Activated naive CD4-positive, alpha-beta T cell treated with Interleukin-2 at 50 U/mL for 16 hours (primary cell): ENCODE results near the gene ULBP2.
A peak's percentile ranks its signal among the peaks of the same experiment; 100 is the strongest.
"Not testable (repeated sequence)": the region's sequence is repeated elsewhere in the genome, so short reads cannot be mapped to it uniquely, and the experiment has no call there.

Experiments used
- DNase-seq: peaks from one replicate; pipeline ENCODE4 v3.0.0-alpha.2; 2020

ULBP2 gene

DNA sequence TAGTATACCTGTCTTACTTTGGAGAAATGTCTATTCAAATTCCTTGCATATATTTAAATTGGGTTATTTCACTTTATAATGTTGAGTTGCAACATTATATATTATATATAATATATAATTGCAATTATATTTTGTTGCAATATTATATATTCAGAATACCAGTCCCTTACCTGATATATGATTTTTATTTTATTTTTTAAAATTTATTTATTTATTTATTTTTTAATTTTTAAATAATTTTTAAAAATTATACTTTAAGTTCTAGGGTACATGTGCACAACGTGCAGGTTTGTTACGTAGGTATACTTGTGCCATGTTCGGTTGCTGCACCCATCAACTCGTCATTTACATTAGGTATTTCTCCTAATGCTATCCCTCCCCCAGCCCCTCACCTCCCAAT lies 14.8 kb upstream of the ULBP2 start:
- not testable (repeated sequence) for DNase-seq

DNA sequence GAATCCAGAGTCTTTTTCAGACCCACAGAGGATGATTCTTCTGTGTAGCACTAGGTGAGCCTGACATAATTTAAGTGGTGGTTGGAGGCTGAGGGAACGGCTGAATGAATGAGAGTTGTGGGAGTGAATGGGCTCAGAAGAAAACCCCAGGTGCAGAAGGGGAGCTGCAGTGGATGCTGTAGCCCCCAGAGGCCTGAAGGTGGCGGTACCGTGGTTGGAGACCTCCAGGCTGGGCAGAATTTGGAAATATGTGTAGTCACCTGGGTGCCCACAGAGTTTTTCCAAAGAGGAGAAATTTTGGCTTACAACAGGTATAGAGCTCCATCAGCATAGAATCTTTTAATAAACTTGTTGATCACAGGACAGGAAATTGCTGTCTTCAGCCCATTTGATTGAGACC lies 12.4 kb upstream of the ULBP2 start:
- DNase-seq: no peak

DNA sequence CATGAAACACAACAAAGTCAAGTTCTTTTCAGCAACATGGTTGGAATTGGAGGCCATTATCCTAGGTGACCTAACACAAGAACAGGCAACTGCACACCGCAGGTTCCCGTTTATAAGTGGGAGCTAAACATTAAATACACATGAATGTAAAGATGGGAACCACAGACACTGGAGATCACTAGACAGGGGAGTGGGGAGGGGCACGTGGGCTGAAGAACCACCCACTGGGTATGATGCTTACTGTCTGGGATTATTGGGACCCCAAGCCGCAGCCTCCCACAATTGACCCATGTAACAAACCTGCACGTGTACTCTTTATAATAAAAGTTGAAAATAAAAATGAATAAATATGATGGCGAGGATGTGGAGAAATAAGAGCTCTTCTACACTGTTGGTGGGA lies 10.3 kb upstream of the ULBP2 start:
- DNase-seq: no peak

DNA sequence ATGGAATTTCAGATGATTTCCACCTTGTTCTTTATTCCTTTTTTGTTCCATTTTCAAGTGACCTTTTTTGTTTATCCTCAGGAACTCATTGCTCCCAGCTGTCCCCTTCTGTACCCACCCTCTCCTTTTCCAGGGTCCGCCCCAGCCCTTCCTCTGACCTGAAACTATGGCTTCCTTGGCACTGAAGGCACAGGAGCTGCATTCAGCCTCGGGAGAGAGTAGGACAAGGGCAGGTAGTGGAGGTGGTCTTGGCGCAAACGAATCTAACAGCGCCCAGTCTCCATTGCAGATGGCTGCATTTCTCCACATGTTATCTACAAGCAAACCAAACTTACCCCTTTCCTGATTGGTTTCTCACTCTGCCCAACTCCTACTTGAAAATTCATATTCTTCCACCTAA lies 8.8 kb upstream of the ULBP2 start:
- no peak for DNase-seq

DNA sequence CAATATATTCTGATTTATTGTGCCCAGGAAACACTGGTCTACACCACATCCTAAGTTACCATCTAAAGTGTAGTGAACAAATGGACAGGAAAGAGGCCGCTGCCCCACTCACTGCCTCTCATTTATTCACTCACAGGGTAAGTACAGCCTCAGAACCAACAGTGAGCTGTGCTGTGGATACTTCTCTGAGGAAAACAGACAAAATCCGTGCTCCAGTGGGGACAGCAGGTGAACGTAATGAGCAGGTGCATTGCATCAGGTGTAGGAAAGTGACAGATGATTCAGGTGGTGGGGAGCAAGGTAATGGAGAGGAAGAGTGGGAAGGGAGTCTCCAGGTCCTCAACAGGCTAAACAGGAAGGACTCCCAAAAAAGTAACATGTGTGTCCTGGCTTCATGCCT lies 8.4 kb upstream of the ULBP2 start:
- no peak for DNase-seq

DNA sequence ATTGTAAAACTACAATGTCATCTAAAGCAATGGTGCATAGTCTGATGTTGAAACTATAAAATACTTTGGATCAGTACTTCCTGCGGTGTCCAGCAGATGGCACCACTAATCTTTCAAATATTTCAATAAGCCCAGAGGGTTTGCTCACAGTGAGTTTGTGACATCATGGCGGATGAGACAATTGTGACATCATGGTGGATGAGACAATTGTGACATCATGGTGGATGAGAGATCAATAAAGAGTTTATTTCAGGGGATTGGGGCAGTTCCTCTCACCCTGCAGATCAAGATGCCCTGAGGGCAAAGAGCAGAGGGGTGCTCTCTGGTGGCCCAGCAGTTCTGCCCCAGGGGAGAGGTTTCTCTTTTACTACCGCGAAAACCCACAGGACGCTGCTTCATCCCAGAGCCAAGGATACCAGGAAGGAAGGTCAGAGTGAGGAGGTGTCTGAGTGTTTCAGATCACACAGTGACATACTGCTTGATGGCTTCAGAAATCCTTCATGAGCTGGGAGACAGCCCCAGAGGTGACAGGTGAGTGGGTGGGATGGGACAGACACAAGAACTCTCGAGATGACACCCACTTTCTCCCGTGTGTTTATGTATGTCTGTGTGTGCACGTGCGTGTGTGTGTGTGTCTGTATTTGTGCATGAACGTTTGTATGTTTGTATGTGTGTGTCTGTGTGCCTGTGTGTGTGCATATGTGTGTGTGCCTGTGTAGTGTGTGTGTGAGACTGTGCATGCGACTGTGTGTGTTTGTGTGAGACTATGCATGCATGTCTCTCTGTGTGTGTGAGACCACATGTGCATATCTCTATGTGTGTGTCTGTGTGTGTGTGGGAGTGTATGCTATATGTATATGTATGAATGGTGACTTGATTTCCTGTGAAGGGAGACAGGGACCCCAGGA lies 7.3 kb upstream of the ULBP2 start:
- peak; percentile 73 for DNase-seq

DNA sequence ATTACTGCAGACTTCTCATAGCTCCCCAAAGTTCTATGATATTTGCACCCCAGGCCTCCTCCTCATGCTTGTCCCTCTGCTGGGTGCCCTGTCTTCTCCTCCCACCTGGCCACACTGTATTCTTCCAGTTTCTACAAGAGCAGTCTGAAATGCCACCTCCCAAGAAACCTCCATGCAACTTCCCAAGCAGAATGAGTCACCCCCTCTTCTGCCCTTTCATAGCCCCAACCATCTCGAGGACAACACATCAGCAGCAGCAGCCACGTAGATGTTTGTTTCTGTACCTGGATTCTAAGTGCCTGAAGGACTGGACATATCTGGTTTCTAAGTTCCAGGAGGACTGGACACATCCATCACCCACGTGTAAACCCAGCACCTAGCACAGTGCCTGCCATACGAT lies 6.6 kb upstream of the ULBP2 start:
- no peak for DNase-seq

DNA sequence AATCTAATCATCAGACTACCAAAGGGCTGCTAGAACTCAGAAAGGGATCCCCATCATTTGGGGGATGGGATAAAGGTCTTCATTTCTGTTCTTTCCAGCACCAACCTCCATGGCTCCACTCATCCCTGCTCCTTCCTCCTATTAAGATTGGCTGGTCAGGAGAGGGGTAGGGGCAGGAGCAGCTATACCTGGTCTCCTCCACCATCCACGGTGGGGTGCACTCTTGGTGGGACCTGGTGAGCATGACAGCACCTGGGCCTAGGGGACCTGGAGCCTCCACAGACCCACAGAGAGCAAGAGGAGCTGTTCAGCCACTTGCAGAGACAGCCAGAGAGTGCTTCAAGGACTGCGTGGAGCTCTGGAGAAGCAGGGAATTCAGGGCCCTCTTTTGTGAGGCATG lies 6.1 kb upstream of the ULBP2 start:
- no peak for DNase-seq

DNA sequence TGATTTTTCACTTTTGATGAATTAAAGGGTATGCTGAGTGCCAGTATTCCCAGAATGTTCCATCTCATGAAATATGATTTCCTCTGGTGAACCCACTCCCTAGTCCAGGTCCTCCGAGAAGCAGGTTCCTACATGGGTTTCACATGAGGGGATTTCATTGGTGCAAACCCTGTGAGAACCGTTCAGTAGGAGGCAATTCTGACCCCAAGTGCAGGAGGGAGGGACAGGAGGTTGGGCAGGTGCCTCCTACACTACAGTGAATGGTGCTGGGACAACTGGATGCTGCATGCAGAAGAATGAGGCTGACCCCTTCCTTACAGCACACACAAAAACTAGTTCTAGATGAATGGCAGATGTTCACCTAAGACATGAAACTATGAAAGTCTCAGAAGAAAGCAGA lies 5.1 kb upstream of the ULBP2 start:
- DNase-seq: no peak

DNA sequence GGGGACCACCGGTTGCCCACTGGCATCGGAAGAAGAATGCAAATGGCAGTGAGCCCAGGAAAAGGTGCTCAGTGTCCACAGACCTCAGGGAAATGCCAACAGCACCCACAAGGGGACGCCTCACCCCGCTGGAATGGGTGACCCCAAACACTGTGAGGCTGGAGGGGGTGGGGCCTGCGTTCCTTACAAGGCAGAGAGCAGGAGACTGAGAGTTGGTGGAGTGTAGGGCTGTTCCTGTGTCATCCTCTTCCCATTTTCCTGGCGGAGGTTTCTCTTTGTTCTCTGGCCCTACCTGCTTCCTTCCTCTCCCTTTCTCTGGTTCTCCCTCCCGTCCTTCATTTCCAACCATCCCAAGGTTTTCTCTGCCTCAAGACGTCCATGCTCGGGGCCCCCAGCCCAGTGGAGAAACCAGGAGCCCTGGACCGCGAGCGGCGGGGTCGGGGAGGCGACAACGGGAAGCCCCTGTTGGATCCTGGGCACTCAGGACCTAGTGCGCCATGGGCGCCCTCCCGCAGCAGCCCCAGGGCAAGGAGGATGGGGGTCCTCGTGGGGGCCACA lies 3.7 kb upstream of the ULBP2 start:
- DNase-seq: not testable (repeated sequence)

DNA sequence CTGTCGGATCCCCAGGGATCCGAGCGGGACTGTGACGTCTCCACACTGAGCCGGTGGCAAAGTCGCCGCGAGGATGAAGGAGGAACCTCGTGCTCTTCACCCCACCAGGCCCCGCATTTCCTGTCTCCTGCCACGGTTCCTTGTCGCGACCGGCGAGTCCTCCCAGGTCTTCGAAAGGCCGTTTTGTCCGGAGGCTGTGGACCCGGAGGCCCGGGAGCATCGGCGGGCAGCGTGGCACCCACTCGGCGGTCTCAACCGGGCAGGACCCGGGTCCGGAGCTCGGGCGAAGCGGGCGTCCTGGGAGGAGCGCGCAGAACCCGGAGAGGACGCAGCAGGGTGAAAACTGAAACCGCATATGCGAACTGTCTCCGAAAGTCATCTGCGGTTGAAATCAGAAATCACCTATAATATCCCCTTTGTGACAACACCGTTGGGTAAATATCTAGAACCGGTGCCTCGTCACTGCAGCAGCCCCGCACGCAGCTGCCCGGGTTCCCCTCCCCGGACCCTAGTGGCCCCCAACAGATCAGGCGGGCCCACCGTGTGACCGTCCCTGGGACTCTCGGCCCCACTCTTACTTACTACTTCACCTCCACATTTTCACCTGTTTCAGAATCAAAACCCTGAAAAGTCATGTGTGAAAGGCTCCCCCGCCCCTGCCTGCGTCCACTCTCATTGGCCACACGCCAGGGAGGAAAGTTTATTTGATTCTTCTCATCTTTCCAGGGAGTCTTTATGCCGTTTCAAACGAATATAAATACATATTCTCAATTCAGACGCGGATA lies 3.1 kb upstream of the ULBP2 start:
- DNase-seq: peak; percentile 55

DNA sequence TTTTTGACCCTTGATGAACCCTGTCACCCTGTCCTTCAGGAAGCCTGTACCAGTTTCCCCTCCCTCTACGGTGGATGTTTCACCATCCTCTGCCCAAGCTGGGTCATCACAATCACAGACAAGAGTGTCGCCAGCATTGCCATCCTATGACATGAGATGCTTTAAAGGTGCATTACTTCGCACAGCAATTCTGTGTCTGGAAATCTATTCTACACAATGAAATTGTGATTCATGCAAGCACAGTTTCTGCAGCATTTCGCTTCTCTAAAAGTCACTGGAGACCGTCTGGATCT lies 2.5 kb upstream of the ULBP2 start:
- no peak for DNase-seq

DNA sequence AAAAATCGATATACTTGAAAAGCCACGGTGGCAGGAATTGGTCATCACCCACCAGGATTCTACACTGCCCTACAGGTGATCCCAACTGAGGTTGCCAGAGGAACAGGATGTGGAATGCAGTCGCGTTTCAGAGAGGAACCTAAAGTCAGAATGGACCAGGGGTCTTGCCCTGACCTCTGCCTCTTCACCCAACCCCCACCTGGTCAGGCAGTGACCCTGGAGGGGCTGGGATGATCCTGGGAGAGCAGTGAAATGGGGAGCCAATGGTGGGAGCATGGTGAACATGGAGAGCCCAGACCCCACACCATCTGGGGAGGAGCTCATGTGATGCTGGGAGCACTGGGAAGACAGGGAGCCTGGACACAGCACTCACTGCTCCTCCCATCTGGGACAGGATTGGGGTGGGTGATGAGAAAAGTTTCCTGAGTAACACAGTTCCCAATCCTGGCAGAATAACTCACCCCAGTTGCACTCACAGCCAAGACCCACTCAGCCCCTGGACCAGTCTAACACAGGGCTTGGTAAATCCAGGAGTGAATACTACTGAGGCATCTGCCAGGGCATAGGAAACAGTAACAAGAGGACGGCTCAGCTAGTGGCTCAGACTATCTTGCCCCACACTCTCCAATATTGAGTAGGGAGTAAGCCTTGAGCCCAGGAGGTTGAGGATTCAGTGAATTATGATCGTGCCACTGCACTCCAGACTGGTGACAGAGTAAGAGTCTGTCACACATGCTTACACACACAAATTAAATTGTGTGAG lies 1.7 kb upstream of the ULBP2 start:
- DNase-seq: no peak

DNA sequence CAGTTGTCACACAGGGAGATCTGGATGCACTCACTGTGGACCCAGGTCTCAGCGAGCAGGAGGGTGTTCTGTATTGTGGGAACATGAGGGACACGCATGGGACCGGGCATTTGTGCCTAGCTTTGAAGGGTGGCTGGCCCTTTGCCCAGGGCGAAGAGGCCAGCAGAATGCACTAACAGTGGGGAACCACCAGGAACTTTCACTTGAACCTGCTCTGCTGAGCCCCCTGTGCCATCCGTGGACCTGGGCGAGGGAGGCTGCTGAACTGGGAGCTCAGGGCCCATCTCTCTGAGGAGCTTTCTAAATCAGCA lies 1.2 kb upstream of the ULBP2 start:
- no peak for DNase-seq

DNA sequence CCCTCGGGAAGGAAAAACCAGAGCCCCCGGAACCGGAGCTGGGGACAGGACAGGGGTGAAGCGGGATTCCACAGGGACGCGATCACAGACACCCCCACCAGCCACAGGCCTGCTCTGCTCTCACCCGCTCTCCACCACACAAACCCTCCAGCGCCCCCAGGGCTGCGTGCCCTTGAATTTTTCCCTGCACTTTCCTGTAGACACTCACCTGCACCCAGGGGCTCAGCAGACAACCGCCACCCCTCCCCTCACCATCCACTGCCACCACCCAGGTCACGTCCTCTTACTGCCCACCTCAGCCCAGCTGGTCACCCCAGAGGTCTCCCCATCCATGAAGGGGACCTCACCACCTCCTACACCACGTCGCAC lies 631 bp downstream of the ULBP2 start:
- DNase-seq: no peak

DNA sequence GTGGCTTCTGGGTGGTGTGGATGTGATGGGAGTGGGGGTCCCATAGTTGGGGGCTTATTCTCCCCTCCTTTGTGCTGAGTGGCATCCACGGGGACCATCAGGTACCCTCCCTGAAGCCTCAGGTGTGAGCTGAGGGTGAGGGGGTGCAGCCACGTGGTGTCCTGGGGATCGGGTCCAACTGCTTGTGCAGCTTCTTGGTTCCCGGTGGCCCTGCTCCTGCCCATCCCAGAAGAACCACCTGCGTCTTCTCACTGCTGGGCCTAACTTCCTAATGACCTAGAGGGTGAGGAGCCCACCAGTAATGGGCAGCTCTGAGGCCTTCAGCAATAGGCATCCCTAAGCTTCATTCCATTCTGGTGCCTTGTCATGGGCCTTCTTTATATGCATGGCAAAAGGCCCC lies 1.5 kb downstream of the ULBP2 start:
- not testable (repeated sequence) for DNase-seq

DNA sequence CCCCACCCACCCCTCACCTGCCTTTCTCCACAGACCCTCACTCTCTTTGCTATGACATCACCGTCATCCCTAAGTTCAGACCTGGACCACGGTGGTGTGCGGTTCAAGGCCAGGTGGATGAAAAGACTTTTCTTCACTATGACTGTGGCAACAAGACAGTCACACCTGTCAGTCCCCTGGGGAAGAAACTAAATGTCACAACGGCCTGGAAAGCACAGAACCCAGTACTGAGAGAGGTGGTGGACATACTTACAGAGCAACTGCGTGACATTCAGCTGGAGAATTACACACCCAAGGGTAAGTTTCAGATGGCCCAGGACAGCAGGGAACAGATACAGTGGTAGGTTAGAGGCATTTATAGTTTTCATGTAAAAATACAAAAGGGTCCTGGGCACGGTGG lies 3.5 kb downstream of the ULBP2 start:
- DNase-seq: not testable (repeated sequence)

DNA sequence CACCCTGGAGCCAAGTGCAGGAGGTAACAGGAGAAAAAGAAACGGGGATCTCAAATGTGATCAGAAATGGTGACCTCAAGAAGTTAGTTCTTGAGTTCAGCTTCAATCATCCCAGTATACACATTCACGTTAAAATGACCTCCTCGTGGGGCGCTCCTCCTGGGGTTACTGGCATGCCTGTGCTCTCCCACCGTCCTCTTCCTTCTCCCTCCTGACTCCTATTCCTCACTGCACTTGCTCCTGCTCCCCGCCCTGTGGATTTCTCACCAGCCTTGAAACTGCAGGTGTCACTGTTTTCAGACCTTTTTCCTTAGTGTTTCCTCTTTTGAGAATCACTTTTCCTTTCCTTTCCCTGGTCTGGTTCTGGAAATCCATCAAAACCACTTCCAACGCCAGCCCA lies 4.8 kb downstream of the ULBP2 start:
- DNase-seq: not testable (repeated sequence)

DNA sequence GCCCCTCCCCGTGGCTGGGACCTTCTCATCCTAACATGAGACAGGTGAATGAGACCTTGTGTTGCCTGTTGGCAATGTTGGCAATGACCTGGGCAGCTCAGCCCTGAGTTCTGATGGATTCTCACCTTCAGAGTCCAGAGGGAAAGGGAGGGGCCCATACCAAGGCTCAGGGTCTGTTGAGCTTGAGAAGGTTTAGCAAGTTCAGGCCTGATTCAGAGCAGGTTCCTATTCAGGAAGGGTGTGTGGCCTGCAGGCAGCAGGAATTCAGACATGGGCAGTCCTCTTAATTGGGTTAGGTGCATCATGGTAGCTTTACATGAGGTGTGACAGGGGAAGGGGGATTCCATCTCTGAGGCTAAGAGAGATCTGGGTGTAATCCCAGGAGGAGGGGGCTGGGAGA lies 5.7 kb downstream of the ULBP2 start:
- not testable (repeated sequence) for DNase-seq

DNA sequence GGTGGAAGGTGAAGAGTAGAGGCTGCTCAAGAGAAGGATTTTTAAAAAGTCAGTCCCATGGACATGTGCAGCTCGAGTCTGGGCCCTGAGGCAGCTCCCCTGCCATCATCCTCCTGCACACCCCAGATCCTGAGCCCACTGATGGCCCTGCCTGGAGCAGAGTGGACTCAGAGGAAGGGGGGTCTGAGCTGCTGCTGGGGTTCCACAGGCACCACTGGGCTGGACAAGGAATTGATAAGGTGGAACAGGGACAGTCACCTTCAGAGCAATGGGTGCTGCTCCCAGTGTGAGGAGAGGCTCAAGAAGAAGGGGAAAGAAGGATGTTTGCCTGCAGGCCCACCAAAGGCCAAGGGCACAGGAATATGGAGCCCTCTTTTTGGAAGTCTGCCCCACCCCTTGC lies 6.2 kb downstream of the ULBP2 start:
- DNase-seq: no peak

DNA sequence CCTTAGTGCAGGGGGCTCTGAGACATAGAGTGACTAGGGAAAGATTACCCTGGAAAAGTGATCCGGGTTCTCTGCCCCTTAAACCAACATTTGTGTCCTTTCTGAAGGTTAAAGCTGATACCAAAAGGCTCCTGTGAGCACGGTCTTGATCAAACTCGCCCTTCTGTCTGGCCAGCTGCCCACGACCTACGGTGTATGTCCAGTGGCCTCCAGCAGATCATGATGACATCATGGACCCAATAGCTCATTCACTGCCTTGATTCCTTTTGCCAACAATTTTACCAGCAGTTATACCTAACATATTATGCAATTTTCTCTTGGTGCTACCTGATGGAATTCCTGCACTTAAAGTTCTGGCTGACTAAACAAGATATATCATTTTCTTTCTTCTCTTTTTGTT lies 6.8 kb downstream of the ULBP2 start:
- DNase-seq: no peak

DNA sequence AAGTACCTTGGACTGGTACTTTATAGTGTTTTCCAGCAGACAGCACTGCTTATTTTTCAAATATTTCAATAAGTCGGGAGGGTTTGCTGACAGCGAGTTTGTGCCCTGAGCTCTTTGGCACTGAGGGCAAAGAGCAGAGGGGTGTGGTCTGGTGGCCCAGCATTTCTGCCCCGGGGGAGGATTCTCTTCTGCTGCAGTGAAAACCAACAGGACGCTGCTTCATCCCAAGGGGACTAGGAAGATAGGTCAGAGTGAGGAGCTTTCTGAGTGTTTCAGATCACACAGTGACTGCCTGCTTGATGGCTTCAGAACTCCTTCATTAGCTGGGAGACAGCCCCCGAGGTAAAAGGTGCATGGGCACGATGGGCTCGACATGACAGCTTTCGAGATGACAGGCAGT lies 8.6 kb downstream of the ULBP2 start:
- no peak for DNase-seq

DNA sequence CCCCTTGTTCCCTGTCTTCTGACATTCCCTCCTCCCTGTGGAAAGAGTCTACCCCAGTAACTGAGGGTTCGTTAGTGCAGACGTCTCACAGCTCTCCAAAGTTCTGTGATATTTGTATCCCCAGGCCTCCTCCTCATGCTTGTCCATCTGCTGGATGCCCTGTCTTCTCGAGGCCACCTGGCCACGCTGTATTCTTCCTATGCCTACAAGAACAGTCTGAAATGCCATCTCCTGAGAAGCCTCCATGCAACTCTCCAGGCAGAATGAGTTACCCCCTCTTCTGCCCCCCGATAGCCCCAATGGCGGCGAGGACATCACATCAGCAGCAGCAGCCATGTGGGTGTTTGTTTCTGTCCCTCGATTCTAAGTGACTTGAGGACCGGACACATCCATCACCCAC lies 9.3 kb downstream of the ULBP2 start:
- no peak for DNase-seq

DNA sequence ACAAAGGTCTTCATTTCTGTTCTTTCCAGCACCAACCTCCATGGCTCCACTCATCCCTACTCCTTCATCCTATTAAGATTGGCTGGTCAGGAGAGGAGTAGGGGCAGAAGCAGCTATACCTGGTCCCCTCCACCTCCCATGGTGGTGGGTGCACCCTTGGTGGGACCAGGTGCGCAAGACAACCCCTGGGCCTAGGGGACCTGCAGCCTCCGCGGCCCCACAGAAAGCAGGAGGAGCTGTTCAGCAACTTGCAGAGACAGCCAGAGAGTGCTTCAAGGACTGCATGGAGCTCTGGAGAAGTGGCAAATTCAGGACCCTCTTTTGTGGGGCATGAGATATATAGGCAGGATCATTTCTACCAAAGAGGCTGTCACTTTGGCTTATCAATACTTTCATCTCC lies 9.8 kb downstream of the ULBP2 start:
- no peak for DNase-seq
